HG03520 (cell line): ENCODE data around the gene CARS2.
"Not testable (repeated sequence)": the region's sequence is repeated elsewhere in the genome, so short reads cannot be mapped to it uniquely, and the experiment has no call there.

Experiments used
- ATAC-seq: cut with Tn5 transposase; IDR thresholded peaks from one replicate; pipeline ENCODE4 v1.9.1; 2021; ENCODE audit warnings: mild to moderate bottlenecking, moderate library complexity; ENCODE audit not compliant: unreplicated experiment

Gene CARS2

DNA sequence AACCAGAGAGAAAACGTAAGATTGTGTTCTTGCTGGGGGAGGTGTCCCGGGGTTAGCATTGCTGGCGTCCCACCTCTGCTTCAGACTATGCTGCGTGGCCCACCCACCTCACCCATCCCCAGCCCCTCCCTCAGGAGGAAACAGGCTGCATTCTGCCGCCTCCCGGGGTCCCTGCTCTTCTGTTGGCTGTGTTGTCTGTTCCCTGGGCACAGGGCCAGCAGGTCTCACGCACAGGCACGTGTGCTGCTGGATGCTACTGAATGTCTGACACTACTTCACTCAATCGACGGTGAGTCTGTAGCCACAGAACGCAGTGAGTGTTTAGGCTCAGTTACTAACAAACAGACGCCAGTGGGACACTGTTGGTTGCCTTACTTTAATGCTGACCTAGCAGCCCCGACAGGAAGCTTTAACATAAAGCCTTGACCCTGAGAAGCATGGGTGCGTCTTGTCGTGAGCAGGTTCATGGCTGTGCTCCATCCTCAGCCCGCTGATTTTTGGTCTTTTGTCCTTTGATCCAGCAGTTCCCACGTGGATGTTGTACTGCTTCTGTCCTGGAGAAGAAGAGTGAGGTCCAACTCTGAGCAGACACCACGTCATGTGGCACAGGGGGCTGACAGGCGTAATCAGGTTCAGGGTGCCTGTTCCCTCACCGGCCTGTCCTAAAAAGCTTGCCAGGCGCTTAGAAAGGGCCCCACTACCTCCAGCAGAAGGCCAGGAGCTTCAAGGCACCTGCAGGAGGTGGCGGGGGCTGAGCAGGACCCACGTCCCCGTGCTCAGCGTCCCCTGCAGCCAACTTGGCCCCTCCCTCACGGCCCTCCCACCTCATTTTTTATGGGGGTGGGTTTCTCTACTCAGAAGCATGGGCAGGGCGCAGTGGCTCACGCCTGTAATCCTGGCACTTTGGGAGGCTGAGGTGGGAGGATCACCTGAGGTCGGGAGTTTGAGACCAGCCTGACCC, 64.6 kb downstream of the CARS2 start:
- ATAC-seq, result no peak

DNA sequence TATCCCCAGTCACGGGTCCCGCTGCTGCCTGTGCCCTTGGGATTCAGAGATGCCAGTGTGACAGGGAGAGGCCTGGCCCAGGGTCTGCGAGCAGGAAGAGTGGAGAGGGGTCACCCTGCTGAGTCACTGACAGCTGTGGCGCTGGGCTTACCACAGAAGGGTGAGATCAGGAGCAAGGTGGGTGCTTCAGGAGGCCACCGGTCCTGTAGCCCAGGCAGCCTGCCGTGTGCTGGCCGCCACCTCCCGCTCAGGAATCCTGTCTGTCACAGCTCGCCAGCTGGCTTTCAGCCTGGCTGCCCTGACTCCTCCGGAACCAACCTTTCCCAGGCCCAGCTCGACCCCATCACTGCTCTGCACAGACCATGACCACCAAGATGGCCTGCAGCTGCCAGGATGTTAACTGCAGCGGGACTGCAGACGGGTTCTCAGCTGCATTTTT, 65.3 kb downstream of the CARS2 start:
- no peak for ATAC-seq

DNA sequence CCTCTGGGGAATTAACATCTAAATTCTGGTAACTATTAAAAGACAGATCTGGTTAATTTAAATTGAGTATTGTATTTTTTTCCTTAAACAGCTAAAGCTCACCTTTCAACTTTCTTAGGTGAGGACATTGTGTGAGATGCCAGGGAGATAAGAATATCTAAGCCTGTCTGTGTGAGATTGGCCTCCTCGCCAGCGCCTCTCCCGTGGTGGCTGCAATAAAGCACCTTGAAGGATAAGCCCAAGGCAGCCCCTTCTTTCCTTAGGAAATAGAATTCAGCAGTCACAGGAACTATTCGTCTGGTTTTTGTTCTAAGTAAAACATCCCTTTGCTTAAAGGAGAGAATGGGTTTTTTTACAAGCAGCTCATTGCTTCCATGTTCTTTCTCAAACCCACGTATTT, 66.0 kb downstream of the CARS2 start:
- no peak for ATAC-seq

DNA sequence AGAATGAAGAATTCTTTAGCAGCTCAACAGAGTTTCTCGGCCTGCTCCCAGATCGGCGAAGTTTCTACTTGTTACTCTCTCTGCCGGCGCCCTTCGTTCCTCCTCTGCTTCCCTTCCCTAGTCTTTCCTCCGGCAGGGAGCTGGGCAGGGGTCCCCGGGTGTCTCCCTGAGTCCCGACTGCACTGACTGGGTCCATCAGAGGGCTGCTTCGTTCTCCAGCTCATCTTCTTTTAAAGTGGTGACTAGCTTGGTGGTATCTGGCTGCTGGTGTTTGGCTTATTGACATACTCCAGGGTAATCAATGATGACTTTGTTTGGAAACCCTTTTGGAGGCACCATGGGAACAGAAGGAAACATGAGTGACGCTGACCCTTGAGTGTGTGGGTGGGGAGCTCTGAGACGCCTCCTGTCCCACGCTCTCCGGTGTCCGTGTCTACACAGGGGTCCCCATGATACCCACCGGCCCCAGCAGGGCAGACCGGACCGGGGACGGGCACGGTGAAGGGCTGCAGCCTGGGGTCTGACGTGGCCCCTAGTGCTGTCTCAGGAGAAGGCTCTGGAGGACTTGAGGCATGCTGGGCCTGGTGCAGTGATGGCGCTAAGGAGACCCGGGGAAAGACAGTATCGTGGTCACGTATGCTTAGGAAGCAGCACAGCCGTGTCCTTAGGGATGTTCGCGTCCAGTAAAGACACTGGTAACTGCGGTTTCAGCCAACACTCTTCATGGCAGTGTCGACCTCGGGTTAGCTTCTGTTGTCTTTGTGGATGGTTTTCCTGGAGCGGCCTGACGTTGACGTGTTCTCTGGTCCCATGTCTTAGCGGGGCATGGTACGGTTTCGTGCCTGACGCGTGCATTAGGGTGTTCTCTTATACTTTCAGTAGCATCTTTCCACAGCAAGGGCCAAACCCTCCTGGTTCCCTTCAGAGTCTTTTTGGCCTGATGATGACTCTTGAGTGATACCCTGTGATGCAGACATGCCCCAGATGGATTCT, 66.8 kb downstream of the CARS2 start:
- no peak for ATAC-seq

DNA sequence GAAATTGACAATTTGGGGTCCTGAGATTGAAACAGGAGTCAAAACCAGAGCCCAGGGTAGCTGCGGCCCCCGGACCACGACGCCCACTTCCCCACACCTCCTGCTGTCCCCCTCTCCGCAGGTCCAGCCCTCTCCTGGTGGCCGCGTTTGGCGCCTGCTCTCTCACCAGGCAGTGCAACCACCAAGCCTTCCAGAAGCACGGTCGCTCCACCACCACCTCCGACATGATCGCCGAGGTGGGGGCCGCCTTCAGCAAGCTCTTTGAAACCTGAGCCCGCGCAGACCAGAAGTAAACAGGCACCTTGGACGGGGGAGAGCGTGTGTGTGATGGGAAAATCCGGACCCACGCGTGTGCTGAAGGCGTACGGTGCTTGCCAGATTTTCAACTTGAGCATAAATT, 67.7 kb downstream of the CARS2 start:
- no peak for ATAC-seq

DNA sequence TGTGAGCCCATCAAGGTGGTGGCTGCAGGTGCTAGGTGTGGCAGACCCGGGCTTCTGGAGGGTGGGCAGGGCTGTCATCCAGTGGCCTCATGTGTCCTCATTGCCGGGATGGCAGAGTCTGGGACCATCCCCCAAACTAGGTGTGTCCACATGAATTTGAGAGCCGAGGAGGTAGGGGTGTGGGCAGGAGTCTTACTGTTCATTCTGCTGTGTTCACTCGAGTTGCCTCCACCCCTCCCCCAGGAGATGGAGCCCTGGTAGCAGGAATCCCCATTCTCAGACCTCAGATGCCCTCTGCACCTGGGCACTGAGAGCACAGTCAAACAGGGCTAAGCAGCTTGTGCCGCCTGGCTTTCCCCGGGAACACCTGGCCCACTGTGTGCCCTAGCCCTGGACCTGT, 68.2 kb downstream of the CARS2 start:
- no peak for ATAC-seq

DNA sequence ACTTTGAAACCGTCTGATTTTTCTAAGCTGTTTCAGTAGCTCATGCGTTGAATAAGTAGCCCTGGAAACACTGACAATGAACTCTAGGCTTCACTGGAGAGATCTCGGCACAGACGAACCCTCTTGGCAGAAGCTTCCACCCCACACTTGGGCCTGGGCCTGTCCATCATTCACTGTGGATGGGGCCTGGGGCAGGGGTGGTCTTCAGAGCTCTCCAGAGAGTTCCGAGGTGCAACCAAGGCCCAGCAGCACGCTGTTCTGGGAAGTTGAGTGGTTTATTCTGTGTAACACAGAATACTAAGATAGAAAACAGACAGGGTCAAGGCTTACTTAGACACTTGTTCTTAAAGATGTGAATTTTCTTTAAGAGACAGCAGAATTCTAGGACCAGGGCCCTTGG, 68.6 kb downstream of the CARS2 start:
- ATAC-seq, result no peak

DNA sequence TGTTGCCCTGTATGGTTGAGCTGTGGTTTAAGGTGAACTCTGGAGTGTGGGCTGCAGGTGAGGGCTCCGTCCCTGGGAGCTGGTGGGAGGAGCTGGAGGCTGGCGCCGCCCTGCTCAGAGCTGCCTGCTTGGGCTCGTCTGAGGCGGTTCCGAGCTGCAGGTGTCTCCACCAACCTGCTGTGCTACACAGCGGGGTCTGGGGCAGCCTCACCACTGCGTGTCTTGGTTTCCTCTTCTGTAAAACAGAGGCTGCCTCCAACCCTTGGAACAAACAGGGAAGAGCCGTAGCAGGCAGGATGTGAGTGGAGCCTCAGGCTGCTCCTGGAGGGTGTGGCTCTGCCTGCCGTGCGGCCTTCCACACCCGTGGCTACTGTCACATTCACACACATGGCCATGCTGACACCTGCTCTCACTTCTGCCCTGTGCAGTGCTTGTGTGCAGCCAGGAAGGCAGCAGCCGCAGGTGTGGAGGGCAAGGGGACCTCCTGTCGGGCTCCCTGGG, 69.2 kb downstream of the CARS2 start:
- ATAC-seq, result no peak

DNA sequence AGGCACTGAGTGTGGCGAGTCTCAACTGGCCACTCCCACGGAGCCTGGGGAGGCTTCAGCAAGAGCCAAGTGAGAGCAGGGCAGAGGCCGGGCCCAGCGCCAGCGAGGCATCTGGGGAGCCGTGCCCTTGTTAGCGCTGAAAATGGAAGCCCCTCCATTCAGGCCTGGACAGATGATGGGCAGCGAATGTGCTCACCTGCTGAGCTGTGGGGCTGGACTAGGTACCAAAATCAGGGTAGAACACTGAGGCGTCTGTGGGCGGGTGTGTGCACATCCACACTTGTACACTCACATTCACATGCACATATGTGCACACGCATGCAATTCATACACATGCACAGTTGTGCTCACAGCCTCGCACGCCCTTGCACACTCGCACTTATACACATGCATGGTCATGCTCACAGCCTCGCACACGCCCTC, 69.9 kb downstream of the CARS2 start:
- no peak for ATAC-seq

DNA sequence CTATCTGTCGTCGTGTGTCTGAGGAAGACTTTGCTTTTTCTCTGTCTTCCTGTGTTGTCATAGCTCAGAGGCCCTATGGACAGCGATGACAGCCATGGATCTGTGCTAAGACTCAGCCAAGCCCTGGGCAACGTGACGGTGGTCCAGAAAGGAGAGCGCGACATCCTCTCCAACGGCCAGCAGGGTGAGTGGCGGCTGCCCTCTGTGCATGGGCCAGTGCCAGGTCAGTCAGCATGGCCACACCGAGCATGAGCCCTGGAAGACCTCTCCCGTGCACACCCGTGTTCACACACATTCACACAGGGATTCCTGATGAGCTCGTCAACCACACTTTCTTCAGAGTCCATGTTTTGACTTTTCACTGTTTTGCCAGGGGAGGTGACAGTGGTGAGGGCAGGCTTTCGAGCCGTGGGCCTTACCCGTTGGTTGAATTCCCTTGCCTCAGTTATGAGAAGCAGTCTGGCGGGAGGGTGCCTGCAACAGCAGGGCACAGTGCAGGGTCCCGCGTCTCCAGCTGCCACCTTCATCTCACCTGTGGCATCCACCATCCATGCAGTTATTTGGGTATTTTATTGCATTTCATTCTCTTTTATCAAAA, 70.4 kb downstream of the CARS2 start:
- no peak for ATAC-seq

DNA sequence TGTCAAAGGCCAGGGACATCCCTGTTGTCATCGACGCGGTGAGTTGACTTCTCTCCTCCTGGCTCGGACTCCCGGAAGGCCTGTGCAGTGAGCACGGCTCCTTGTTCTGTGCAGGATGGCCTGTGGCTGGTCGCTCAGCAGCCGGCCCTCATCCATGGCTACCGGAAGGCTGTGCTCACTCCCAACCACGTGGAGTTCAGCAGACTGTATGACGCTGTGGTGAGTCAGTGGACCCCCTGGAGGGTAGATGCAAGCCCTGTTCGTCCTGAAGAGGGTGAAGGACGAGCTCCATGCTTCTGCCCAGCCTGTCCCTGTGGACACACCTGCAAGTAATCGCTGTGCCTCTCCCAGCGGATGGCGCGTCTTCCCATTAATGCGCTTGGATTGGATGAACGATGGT, 71.4 kb downstream of the CARS2 start:
- no peak for ATAC-seq

DNA sequence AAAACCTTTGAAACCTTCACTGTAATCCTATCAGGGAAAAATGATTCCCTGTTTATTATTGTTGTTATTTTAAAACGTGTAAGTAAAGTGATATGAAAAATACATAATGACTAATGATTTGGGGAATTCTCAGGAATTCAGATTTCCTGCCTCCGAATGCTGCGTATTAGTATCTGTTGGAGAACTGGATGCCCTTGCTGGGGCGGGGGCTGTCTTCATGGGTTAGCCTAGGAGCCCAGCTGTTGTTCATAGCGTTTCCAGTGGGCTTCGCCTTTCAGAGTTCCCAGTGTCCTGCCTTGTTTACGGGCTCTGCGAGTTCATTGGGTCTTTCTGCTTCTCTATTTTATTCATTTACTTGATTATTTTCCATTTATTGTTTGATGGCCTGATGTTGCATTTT, 72.1 kb downstream of the CARS2 start:
- no peak for ATAC-seq

DNA sequence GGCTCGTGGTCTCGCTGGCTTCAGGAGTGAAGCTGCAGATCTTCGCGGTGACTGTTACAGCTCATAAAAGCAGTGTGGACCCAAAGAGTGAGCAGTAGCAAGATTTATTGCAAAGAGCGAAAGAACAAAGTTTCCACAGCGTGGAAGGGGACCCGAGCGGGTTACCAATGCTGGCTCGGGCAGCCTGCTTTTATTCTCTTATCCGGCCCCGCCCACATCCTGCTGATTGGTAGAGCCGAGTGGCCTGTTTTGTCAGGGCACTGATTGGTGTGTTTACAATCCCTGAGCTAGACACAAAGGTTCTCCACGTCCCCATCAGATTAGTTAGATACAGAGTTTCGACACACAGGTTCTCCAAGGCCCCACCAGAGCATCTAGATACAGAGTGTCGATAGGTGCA, 73.7 kb downstream of the CARS2 start:
- not testable (repeated sequence) for ATAC-seq

DNA sequence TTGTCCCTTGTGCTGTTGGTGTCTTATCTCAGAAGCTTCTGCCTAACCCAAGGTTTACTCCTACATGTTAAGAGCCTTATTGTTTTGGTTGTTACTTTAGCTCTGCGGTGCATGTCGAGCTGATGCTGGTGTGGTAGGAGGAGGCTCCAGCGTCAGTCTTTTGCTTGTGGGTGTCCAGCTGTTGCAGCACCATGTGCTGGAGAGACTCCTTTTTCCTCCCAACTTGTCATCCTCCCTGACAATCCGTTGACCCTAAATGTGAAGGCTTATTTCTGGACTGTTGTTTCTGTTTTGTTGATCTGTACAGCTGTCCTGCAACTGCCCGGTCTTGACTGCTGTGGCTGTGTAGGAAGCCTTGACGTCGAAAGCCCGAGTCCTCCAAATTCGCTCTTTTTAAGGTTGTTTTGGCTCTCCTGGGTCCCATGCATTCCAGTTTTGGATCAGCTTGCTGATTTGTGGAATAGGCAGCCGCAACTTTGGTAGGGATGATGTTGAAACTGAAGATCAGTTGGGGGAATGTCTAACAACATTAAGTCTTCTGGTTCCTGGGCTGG, 75.3 kb downstream of the CARS2 start:
- ATAC-seq, result no peak

DNA sequence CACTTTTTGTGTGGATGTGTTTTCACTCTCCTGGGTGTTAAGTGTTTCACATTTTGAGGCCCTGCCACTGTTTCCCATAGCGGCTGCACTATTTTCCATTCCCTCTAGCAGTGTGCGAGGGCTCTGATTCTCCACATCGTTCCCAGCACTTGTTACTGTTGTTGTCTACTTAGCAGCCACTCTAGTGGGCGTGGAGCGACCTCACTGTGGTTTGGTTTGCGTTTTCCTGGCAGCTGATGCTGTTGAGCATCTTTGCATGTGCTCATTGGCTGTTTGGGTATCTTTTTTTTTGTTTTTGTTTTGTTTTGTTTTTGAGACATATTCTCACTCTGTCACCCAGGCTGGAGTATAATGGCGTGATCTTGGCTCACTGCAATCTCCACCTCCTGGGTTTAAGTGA, 76.2 kb downstream of the CARS2 start:
- no peak for ATAC-seq

DNA sequence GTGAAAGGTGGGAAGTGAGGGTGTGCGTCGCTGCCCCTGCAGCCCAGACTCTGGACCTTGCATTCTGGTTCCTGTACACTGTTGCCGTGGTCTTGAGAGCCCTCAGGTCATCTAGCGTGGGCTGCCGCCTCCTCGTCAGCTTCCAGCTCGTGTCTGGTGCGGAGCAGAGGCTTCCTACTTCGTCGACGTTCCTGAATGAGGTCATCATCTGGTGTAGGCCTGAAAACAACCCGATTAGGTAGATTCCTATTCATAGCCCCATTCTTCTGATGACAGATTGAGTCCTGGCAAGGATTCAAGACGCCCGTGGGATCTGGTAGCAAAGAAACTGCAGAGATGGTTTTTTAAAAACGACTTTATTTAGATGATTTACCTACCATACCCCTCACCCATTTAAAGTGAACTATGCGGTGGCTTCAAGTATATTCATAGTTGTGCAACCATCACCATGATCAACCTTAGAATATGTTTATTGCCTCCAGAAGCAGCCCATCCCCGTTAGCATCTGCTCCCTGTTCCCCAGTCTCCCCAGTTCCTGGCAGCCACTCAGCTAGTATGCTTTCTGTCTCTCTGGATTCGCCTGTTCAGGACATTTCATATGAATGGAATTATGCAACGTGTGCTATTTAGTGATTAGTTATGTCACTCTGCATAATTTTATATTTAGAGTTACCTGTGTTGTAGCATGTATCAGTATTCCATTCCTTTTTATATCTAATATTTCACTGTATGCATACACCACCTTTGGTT, 76.8 kb downstream of the CARS2 start:
- ATAC-seq, result no peak

DNA sequence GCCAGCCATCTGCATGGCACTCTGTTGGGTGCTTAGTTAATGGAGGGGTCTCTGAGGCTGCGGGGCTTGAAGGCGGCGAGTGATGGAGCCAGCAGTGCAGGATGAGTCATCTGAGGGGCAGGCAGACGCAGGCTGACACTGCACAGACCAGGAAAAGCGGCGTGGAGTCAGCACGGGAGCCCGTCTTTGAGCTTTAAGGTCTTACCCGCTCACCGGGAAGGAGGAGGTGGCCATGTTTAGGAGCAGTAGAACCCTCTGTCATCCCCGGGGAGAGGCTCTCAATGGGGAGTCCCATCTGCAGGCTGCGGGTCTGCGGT, 77.5 kb downstream of the CARS2 start:
- ATAC-seq, result no peak

DNA sequence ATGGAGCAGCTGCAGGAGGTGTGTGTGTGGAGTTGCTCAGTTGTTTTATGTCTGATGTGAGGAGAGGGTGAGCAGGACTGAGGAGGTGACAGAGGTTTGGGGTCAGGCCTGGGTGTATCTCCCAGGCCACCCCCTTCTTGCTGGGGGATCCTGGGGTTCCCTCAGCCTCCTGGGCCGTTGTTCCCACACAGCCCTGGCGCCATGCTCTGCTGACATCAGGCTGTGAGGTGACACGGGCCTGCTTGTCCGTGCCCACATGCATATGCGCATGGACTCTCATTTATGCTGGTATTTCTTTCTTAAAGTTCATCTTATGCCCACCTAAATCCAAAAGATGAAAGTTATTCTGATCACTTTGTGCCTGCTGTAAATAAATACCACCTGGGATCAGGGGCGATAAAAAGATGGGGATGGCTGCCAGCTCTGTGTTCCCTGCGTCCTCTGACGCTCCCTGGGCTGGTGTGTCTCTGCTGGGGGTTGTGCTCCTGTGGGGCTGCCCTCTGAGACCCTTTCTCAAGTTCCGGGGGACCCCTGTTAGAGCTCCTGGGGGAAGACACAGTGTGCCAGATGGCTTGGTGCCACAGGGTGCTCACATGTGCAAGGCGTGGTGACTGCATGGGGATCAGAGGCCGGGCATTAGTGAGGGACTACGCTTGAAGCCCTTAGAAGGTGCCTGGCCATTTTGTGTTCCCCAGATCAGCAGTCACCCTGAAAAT, 78.0 kb downstream of the CARS2 start:
- ATAC-seq, result no peak

DNA sequence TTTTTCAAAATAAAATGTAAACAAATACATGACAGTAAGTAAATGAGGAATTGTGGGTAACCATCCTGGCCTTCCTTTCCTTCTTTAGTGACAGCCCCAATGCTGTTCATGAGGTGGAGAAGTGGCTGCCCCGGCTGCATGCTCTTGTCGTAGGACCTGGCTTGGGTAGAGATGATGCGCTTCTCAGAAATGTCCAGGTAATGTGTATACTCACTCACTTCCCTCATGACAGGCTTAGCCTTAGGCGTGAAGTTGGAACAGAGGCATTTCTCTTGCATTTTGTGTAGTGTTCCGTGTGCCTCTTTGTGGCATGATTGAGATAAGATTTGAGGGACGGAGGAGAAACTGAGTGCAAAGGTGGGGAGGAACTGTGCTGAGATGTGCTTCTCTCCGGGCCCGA, 78.6 kb downstream of the CARS2 start:
- no peak for ATAC-seq

DNA sequence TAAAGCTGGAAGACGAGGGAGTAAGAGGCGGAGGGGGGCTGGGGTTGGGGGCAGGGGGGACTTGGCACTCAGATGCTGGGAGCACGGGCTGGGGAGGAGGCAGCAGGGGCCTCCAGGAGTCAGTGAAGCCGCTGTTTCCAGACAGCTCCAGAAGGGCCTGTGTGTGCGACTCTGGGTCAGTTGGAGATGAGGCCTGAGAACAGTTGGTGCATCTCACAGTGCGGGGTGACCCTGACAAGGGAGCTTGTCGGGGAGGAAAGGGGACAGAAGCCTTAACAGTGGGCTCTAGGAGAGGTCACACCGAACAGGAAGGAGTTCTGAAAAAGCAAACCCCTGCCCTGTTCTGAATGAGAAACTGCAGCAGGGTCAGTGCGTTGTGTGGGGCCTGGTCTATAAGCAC, 79.4 kb downstream of the CARS2 start:
- ATAC-seq, result no peak
